22Rv1 (cell line): ENCODE data around the gene ERC1.
"Not testable (repeated sequence)": the region's sequence is repeated elsewhere in the genome, so short reads cannot be mapped to it uniquely, and the experiment has no call there.

Experiments used
- H3K27ac ChIP-seq: fragments of 450-650 bp; 2 replicates; pipeline ENCODE4 v1.5.1; 2017
- ZFX ChIP-seq: fragments of 450-650 bp; IDR thresholded peaks from 2 replicates; pipeline ENCODE4 v1.6.1; 2017; ENCODE audit warnings: antibody characterized with exemption, borderline replicate concordance
- TF ChIP-seq, protein P1 (sequence below): fragments of 450-650 bp; IDR thresholded peaks from 2 replicates; pipeline ENCODE4 v1.5.1; 2017; ENCODE audit warnings: mild to moderate bottlenecking

Gene ERC1

DNA sequence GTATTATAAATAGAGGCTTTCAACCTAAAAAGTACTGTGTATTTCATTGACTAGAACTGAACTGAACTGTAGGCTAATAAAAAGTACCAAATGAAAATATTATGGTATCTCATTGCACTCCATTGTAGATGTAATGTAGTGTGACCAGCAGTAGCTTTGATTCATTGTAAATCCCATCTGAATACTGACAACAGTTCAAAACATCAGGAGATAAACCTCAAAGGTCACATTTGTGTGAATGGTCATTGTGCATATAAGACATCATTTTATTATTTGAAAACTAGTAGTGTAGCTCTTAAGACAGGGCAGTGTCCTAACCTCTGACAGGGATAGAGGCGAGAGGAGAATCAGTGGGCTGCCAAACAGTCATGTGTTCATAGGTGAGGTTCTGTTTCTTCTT is 316.8 kb downstream of the ERC1 start:
- TF ChIP-seq, protein P1, sequence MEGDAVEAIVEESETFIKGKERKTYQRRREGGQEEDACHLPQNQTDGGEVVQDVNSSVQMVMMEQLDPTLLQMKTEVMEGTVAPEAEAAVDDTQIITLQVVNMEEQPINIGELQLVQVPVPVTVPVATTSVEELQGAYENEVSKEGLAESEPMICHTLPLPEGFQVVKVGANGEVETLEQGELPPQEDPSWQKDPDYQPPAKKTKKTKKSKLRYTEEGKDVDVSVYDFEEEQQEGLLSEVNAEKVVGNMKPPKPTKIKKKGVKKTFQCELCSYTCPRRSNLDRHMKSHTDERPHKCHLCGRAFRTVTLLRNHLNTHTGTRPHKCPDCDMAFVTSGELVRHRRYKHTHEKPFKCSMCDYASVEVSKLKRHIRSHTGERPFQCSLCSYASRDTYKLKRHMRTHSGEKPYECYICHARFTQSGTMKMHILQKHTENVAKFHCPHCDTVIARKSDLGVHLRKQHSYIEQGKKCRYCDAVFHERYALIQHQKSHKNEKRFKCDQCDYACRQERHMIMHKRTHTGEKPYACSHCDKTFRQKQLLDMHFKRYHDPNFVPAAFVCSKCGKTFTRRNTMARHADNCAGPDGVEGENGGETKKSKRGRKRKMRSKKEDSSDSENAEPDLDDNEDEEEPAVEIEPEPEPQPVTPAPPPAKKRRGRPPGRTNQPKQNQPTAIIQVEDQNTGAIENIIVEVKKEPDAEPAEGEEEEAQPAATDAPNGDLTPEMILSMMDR: no peak
- no peak for TF ChIP-seq ZFX
- no peak overlapping the region for H3K27ac ChIP-seq

DNA sequence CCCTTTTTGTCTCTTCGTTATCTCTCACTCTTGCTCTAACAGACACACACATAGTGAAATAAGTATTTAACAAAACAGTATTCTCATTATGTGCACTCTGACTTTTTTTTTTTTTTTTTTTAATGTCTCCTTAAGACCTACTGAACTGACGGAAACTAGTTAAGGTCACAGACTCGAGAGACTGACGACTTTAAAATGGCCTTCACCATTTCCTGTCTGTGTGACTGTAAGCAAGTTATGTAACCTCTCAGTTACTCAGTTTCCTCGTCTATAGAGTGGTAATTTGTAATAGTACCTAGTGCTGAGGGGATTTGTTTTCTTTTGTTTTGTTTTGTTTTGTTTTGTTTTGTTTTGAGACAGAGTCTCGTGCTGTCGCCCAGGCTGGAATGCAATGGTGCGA is 318.6 kb downstream of the ERC1 start:
- TF ChIP-seq, protein P1: no peak
- TF ChIP-seq ZFX: no peak
- no peak overlapping the region for H3K27ac ChIP-seq

DNA sequence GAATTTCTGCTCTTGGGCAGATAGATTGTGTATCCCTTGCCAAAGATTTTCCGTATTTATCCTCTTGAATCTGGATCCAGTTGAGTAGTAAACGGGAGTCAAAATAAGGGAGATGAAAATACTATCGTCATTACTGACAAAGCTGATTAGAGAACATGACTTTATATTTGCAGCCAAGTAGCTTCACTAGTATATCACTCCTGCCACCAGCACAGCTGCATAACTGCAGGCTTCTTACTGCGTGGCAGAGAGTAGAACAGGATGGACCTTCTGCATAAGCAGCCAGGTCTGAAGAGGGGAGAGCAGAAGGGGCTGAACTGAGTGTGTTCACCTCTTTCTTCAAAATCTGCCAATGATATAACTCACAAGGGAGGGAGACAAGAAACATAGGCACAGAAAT is 319.6 kb downstream of the ERC1 start:
- H3K27ac ChIP-seq: no peak overlapping the region
- TF ChIP-seq ZFX: no peak
- TF ChIP-seq, protein P1: no peak

DNA sequence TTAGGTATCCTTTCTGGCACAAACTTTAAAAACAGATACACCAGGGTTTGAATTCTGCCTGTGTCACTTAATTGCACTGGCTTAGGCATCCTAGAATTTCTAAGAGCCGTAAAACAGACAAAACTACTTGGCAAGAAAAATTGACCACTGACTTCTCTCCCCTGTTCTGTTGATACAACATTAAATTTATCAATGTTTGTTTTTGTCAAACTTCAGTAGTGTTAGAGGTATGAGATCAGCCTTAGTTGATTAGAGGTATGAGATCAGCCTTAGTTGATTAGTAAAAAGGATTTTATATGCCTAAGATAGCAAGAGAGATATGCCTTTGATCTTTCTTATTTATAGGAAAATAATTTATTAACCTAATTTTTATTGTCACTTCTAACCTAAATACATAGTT is 320.1 kb downstream of the ERC1 start:
- no peak overlapping the region for H3K27ac ChIP-seq
- TF ChIP-seq ZFX: no peak
- TF ChIP-seq, protein P1: no peak

DNA sequence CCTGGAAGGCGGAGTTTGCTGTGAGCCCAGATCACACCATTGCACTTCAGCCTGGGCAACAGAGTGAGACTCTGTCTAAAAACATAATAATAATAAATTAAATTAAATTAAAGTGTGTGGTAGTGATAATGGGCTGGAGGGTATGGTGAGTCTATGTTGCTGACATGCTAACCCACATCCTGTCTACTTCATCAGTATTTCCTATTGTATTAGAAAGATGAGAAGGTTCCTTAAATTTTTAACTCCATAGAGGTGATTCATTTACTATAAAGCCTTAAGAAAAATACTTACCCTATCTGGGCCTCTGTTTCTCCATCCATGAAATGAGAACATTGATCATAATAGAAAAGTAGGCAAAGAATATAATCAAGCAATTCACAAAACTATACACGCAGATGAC is 322.9 kb downstream of the ERC1 start:
- TF ChIP-seq ZFX: no peak
- TF ChIP-seq, protein P1: no peak

DNA sequence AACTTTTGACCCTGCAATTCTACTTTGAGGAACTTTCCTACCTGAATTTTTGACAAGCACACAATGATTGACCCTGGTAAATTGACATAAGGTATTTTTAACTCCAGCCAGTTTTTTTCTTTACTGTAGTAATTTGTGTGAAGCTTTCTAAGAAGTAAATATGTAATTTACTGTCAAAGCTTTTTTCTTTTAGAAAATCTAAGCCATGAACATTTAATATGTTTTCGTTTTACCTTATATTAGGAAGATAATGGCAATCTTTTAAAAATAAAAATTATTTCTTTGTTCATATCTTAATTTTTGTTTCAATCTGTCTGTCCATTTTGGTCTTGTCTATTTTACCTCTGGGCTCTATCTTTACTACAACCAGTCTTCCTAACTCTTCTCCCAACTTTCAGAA is 323.5 kb downstream of the ERC1 start:
- no peak overlapping the region for H3K27ac ChIP-seq
- no peak for TF ChIP-seq ZFX
- TF ChIP-seq, protein P1: no peak

More for the DNA sequence above, 322.9 kb downstream of the ERC1 start:
- no peak overlapping the region for H3K27ac ChIP-seq

DNA sequence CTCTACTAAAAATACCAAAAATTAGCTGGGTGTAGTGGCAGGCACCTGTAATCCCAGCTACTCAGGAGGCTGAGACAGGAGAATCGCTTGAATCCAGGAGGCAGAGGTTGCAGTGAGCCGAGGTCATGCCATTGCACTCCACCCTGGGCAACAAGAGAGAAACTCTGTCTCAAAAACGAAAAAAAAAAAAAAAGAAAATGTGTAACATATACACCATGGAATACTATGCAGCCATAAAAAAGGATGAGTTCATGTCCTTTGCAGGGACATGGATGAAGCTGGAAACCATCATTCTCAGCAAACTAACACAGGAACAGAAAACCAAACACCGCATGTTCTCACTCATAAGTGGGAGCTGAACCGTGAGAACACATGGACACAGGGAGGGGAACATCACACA is 326.0 kb downstream of the ERC1 start:
- not testable (repeated sequence) for H3K27ac ChIP-seq

DNA sequence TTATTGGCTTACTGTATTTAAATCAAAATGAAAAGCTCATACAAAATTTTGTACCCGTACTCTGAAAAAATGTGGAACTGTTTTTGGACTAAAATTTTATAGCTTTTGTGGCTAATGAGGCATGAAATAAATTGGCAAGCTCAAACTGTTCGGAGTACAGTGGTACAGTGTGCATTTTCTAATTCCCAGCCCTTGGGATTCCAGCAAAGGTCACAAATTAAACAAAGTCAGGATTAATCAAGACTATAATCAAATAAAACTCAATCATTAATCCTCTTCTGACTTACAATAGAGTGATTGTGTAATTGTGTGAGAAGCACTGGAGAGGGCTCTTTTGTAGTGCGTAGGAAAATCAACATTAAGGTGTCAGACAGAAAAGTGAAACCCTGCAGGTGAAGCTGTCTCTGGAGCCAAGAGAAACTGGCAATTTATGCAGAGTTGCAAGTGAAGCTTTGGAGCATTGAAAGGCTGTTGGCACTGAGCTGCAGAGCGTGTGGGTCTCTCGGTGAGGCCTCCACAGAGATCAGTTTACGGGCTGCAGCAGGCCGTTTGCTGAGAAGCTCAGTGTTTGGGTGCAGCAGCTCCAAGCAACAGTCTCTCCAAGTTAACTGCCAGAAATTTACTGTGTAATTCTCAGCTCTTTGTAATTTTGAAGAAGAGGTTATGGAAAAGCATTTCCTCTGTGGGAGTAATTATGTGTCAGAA is 327.5 kb downstream of the ERC1 start:
- peak overlapping the region; percentile 49 for H3K27ac ChIP-seq

More for the DNA sequence above, 327.5 kb downstream of the ERC1 start:
- TF ChIP-seq ZFX: no peak
- TF ChIP-seq, protein P1: no peak
